ENCODE results near the gene MLN.
A peak's percentile ranks its signal among the peaks of the same experiment; 100 is the strongest.

MLN gene

GRCh38 chr6:33848484-33848883, 44.7 kb upstream of the MLN start:
- no peak overlapping the region for H3K4me3 ChIP-seq (ENCODE audit: low read length)
- no peak for TF ChIP-seq CTCF (IDR thresholded peaks at IDR 0.05; ENCODE audit: insufficient read depth, low read depth, low read length, missing control alignments)
- no peak for DNase-seq (ENCODE audit: low read depth)

GRCh38 chr6:33847867-33848266, 44.1 kb upstream of the MLN start:
- no peak for TF ChIP-seq CTCF (IDR thresholded peaks at IDR 0.05; ENCODE audit: insufficient read depth, low read depth, low read length, missing control alignments)
- no peak for DNase-seq (ENCODE audit: low read depth)
- H3K4me3 ChIP-seq (ENCODE audit: low read length) = no peak overlapping the region

- no peak for TF ChIP-seq CTCF (IDR thresholded peaks at IDR 0.05; ENCODE audit: insufficient read depth, low read depth, low read length, missing control alignments)
- H3K4me3 ChIP-seq (ENCODE audit: low read length) = no peak overlapping the region
- DNase-seq (ENCODE audit: low read depth) = no peak
Measured at GRCh38 chr6:33847078-33847477, 43.3 kb upstream of the MLN start.

GRCh38 chr6:33846226-33846625, 42.4 kb upstream of the MLN start:
- no peak for TF ChIP-seq CTCF (IDR thresholded peaks at IDR 0.05; ENCODE audit: insufficient read depth, low read depth, low read length, missing control alignments)
- peak; percentile 77 for DNase-seq (ENCODE audit: low read depth)

DNA sequence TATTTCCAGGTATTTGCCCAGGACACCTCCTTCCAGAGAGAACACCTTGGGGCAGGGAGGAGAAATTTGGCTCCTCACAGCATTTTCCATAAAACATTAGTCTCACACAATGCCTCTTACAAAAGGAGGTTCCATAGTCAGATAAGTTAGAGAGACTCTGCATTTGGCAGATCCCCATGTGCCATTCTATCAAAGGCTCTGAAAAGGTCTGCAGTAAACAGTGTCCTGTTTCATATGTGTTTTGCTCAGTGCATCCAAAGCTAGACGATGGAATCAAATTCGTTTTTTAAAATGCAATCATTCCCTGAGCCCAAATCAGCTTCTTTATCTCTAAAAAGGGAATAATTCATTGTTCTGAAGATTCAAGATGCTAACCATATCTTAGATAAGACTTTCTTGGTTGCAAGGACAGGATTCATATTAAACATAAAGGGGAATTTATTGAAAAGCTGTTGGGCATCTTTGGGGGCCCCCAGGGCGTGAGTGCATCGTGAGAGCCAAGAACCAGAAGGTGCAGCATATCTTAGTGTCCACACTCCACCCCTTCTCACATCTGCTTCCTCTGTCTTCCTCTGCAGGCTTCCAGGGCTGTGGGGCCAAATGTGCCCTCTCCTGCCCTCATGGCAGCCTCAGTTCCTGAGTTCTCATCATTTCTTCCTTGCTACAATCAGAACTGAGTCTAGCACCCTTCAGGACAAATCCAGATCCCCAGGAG, 41.4 kb upstream of the MLN start:
- no peak for DNase-seq (ENCODE audit: low read depth)
- no peak for TF ChIP-seq CTCF (IDR thresholded peaks at IDR 0.05; ENCODE audit: insufficient read depth, low read depth, low read length, missing control alignments)
- H3K4me3 ChIP-seq (ENCODE audit: low read length) = no peak overlapping the region

More at GRCh38 chr6:33846226-33846625, 42.4 kb upstream of the MLN start:
- H3K4me3 ChIP-seq (ENCODE audit: low read length) = no peak overlapping the region

GRCh38 chr6:33843131-33844121, 39.6 kb upstream of the MLN start:
- TF ChIP-seq CTCF (IDR thresholded peaks at IDR 0.05; ENCODE audit: insufficient read depth, low read depth, low read length, missing control alignments) = no peak
- no peak overlapping the region for H3K4me3 ChIP-seq (ENCODE audit: low read length)
- DNase-seq (ENCODE audit: low read depth) = no peak
